Aorta (tissue), 5 donors: Measurements from ENCODE around the gene TUBA3D. TPM values are rescaled to one million over a fixed set of nuclear protein-coding genes. Genes with fewer than 3 reads are reported as not detected.
"Not testable (repeated sequence)": the region's sequence is repeated elsewhere in the genome, so short reads cannot be mapped to it uniquely, and the experiment has no call there.

ENCODE experiments used
- ATAC-seq: fragments of 200-7000 bp; cut with Tn5 transposase; one replicate; pipeline ENCODE4 v1.9.1; 2022; ENCODE audit warnings: moderate library complexity; ENCODE audit not compliant: low FRiP score
- DNase-seq, 2 donors: peaks; one replicate each; pipeline ENCODE4 v3.0.0-alpha.2; 2020
- H3K27ac ChIP-seq, 2 donors: one replicate each; pipeline ENCODE4 v1.5.1; 2013; ENCODE audit warnings: low read length in 2 of 2, mild to moderate bottlenecking in 2 of 2, moderate library complexity in 2 of 2, control low read depth in 1 of 2, inconsistent platforms in 1 of 2, low read depth in 1 of 2
- H3K27me3 ChIP-seq, 2 donors: one replicate each; pipeline ENCODE4 v1.6.1; 2013; ENCODE audit warnings: control low read depth in 1 of 2, low read length in 1 of 2, mild to moderate bottlenecking in 1 of 2, moderate library complexity in 1 of 2; ENCODE audit not compliant: insufficient read depth in 2 of 2, control insufficient read depth in 1 of 2
- H3K36me3 ChIP-seq, 2 donors: one replicate each; pipeline ENCODE4 v1.6.1; 2013; ENCODE audit warnings: control low read depth in 1 of 2, low read length in 1 of 2, mild to moderate bottlenecking in 1 of 2; ENCODE audit not compliant: insufficient read depth in 2 of 2, control insufficient read depth in 1 of 2
- H3K4me1 ChIP-seq, 2 donors: one replicate each; pipeline ENCODE4 v1.6.1; 2013; ENCODE audit warnings: low read length in 2 of 2, control low read depth in 1 of 2, mild to moderate bottlenecking in 1 of 2, moderate library complexity in 1 of 2; ENCODE audit not compliant: insufficient read depth in 2 of 2, control insufficient read depth in 1 of 2
- H3K4me3 ChIP-seq, 2 donors: one replicate each; pipeline ENCODE4 v1.5.1; 2013; ENCODE audit warnings: low read length in 2 of 2, control low read depth in 1 of 2, mild to moderate bottlenecking in 1 of 2
- H3K9me3 ChIP-seq: one replicate; pipeline ENCODE4 v1.6.1; 2013; ENCODE audit warnings: mild to moderate bottlenecking, low read length; ENCODE audit not compliant: control insufficient read depth
- WGBS, 2 donors: extraction: QIAGEN DNeasy Blood & Tissue Kit; methylation state at CpG; one replicate each; pipeline ENCODE4 v1.1.7; 2013; 5-methylcytosine and 5-hydroxymethylcytosine counted together
- intact Hi-C, 2 donors: fragments of 100-400 bp; cut with DNase I; formaldehyde crosslinking; loops; one replicate each; pipeline versions ENCODE4 v1.14.2 to v1.15.0; 2022
- polyA plus RNA-seq, 2 donors: library from polyadenylated mRNA; stranded (reverse); fragments of 200-250 nt; gene quantifications; one replicate each; pipeline ENCODE4 v1.2.3, GENCODE V29; 2013
- total RNA-seq, 2 donors: library from RNA; stranded (reverse); fragmentation: NEBNext Ultra II Directional; extraction: Animal tissue kit (Norgen Biotek cat#: 25700); gene quantifications; one replicate each; pipeline ENCODE4 v1.2.1, GENCODE V29; 2021
- donor health status: healthy with polysubstance abuse.
- donor health status: Bipolar disorder and iron deficiency.
- donor health status: DM: no; HTN: no; CAD: no.
- donor health status: DM: no; HTN: no; CAD: no.
- donor health status: DM: yes; HTN: yes; CAD: no.

The TUBA3D gene
- total and polyA plus RNA-seq, 4 donors, result 1.9 TPM; not detected in 3

GRCh38 chr2:131478850-131479461 is 3.0 kb downstream of the TUBA3D start:
- ATAC-seq, DNase-seq, H3K27me3 ChIP-seq, H3K27ac ChIP-seq, H3K4me3 ChIP-seq, H3K36me3 ChIP-seq, intact Hi-C loops, H3K4me1 ChIP-seq, H3K9me3 ChIP-seq: not testable (repeated sequence)
- 89 to 96% methylated on average over 9 of the region's 9 CpGs for WGBS, 2 donors

GRCh38 chr2:131480351-131480750 is 4.4 kb downstream of the TUBA3D start:
- not testable (repeated sequence) for DNase-seq, H3K27me3 ChIP-seq, ATAC-seq, H3K4me1 ChIP-seq, H3K36me3 ChIP-seq, H3K4me3 ChIP-seq, H3K27ac ChIP-seq, H3K9me3 ChIP-seq
- 97 to 98% methylated on average over 15 to 20 of the region's 20 CpGs for WGBS, 2 donors
- intact Hi-C loops, result loop anchor here in 1 of 2 donors (10.0 kb wide), 1 partner anchor 1296 kb away; the partner anchor contains the start of genes MZT2B and SMPD4

- not testable (repeated sequence) for H3K9me3 ChIP-seq, H3K27me3 ChIP-seq, H3K36me3 ChIP-seq, ATAC-seq, H3K27ac ChIP-seq, DNase-seq, H3K4me1 ChIP-seq, H3K4me3 ChIP-seq
- WGBS, 2 donors, result 94 to 95% methylated on average over 19 of the region's 19 CpGs
- intact Hi-C loops, result loop anchor here in 1 of 2 donors (10.0 kb wide), 1 partner anchor 1298 kb away; the partner anchor contains the start of genes MZT2B and SMPD4
Observed at GRCh38 chr2:131482506-131483155, 6.7 kb downstream of the TUBA3D start.

- not testable (repeated sequence) for DNase-seq, ATAC-seq, H3K9me3 ChIP-seq, H3K36me3 ChIP-seq, H3K27ac ChIP-seq, H3K4me3 ChIP-seq, H3K27me3 ChIP-seq, H3K4me1 ChIP-seq
- intact Hi-C loops, result loop anchor here in 1 of 2 donors (10.0 kb wide), 1 partner anchor 1299 kb away; the partner anchor contains the start of genes MZT2B and SMPD4
- WGBS, 2 donors, result 94% methylated on average over 21 to 24 of the region's 24 CpGs
Observed at GRCh38 chr2:131483981-131484820, 8.3 kb downstream of the TUBA3D start.

- not testable (repeated sequence) for H3K4me1 ChIP-seq, H3K36me3 ChIP-seq, H3K4me3 ChIP-seq, H3K27me3 ChIP-seq, ATAC-seq, DNase-seq, H3K27ac ChIP-seq, H3K9me3 ChIP-seq
- intact Hi-C loops, result loop anchor here in 1 of 2 donors (10.0 kb wide), 1 partner anchor 1300 kb away; the partner anchor contains the start of genes MZT2B and SMPD4
- 77 to 81% methylated on average over 11 of the region's 11 CpGs for WGBS, 2 donors
Observed at GRCh38 chr2:131484906-131485460, 9.1 kb downstream of the TUBA3D start.

- intact Hi-C loops, result loop anchor here in 1 of 2 donors (10.0 kb wide), 1 partner anchor 1302 kb away; the partner anchor contains the start of genes MZT2B and SMPD4
- WGBS, 2 donors, result 91 to 93% methylated on average over 14 of the region's 14 CpGs
Observed at GRCh38 chr2:131486201-131486902, 10.4 kb downstream of the TUBA3D start.

GRCh38 chr2:131488306-131489205 is 12.6 kb downstream of the TUBA3D start:
- no peak for ATAC-seq

More at GRCh38 chr2:131486201-131486902, 10.4 kb downstream of the TUBA3D start:
- not testable (repeated sequence) for H3K9me3 ChIP-seq, H3K4me1 ChIP-seq, H3K27me3 ChIP-seq, H3K4me3 ChIP-seq, H3K27ac ChIP-seq, DNase-seq, ATAC-seq, H3K36me3 ChIP-seq

More at GRCh38 chr2:131488306-131489205, 12.6 kb downstream of the TUBA3D start:
- Histone ChIP-seq H3K4me1 (peaks cover 0 to 1% of the 10 kb centered on the region in 2 donors), H3K9me3 (no peaks in the 10 kb centered on the region), H3K36me3 (no peaks in the 10 kb centered on the region), H3K27ac (no peak overlapping the region), H3K27me3 (no peaks in the 10 kb centered on the region), H3K4me3 (no peak overlapping the region)
- intact Hi-C loops, result loop anchor here in 1 of 2 donors (10.0 kb wide), 1 partner anchor 1304 kb away; the partner anchor contains the start of genes MZT2B and SMPD4
- no peak for DNase-seq
- 60 to 69% methylated on average over 14 of the region's 14 CpGs for WGBS, 2 donors
